HepG2 (cell line): ENCODE results near the gene EID3. TPM values are rescaled to one million over a fixed set of nuclear protein-coding genes. Genes with fewer than 3 reads are reported as not detected.

Experiments used
- ATAC-seq: fragments of 200-7000 bp; cut with Tn5 transposase; 3 replicates; pipeline ENCODE4 v1.9.1; 2020; ENCODE audit warnings: mild to moderate bottlenecking, moderate library complexity
- BruUV-seq: library from RNA; stranded (reverse); fragments of 400-500 nt; replicated peaks from 2 replicates; lab custom pipeline; 2021; lab: Mats Ljungman, UMichigan
- CTCF ChIA-PET: fragments of 300-600 bp; formaldehyde crosslinking; extraction: SDS; loops from one replicate; lab custom pipeline; 2021; ENCODE audit warnings: low total read pairs, inconsistent platforms, low intra/inter-chr PET ratio; lab: Yijun Ruan, JAX
- POLR2A ChIA-PET: fragments of 350-600 bp; sonication (Branson Sonifier 250); formaldehyde crosslinking; loops from one replicate; lab custom pipeline; 2020; ENCODE audit warnings: antibody characterized with exemption, inconsistent platforms; lab: Yijun Ruan, JAX
- DNase-seq: peaks from one replicate; pipeline ENCODE4 v3.0.0-alpha.2; 2015; ENCODE audit warnings: low spot score
- FAIRE-seq: peaks from 3 replicates; lab custom pipeline; 2011; peaks lifted over from hg19 to GRCh38; lab: Jason Lieb, UNC
- H2AFZ ChIP-seq: one replicate; pipeline ENCODE4 v1.6.1; 2011; ENCODE audit warnings: low read length, inconsistent platforms
- H3K27ac ChIP-seq: fragments of 300-600 bp; 3 replicates; pipeline ENCODE4 v1.8.0; 2011; ENCODE audit warnings: mixed run types, mild to moderate bottlenecking, mixed read lengths, low read length, inconsistent platforms; ENCODE audit not compliant: insufficient read depth; ENCODE audit errors: extremely low read length
- H3K27me3 ChIP-seq, 2 experiments: fragments of 200-600 bp in 1 of 2; 2 replicates in 1 of 2; 3 replicates in 1 of 2; pipeline versions ENCODE4 v1.6.0 to v1.8.0; 2011; ENCODE audit warnings: low read length in 2 of 2, mild to moderate bottlenecking in 2 of 2, moderate library complexity in 2 of 2, inconsistent platforms in 1 of 2; ENCODE audit not compliant: insufficient read depth in 2 of 2, control insufficient read depth in 1 of 2
- H3K36me3 ChIP-seq, 2 experiments: fragments of 200-600 bp in 1 of 2; replicated peaks in 1 of 2; 2 replicates in 1 of 2; 3 replicates in 1 of 2; pipeline versions ENCODE4 v1.5.1 to v1.8.0; 2011; ENCODE audit warnings: low read length in 2 of 2, inconsistent platforms in 1 of 2; ENCODE audit not compliant: insufficient read depth in 2 of 2, control insufficient read depth in 1 of 2
- H3K4me1 ChIP-seq: 2 replicates; pipeline ENCODE4 v1.5.1; 2012; ENCODE audit warnings: low read length, inconsistent platforms; ENCODE audit not compliant: insufficient read depth
- H3K4me2 ChIP-seq: 2 replicates; pipeline ENCODE4 v1.6.0; 2011; ENCODE audit warnings: low read depth, low read length, inconsistent platforms
- H3K4me3 ChIP-seq, 3 experiments: fragments of 200-600 bp in 1 of 3; sonication (generic), shearing (Covaris generic) in 1 of 3; replicated peaks in 1 of 3; 2 replicates each; pipeline ENCODE4 v1.5.1; 2011 to 2016; ENCODE audit warnings: low read length in 3 of 3, inconsistent platforms in 2 of 3, low read depth in 2 of 3, mild to moderate bottlenecking in 2 of 3, control low read depth in 1 of 3, mixed read lengths in 1 of 3; ENCODE audit not compliant: insufficient read depth in 1 of 3
- H3K79me2 ChIP-seq: one replicate; pipeline ENCODE4 v1.6.1; 2011; ENCODE audit warnings: low read length, inconsistent platforms; ENCODE audit not compliant: insufficient read depth
- H3K9ac ChIP-seq: 2 replicates; pipeline ENCODE4 v1.6.0; 2011; ENCODE audit warnings: mild to moderate bottlenecking, low read depth, low read length, inconsistent platforms; ENCODE audit not compliant: insufficient read depth
- H3K9me3 ChIP-seq: 2 replicates; pipeline ENCODE4 v1.5.1; 2012; ENCODE audit warnings: mild to moderate bottlenecking, low read length
- H4K20me1 ChIP-seq: 2 replicates; pipeline ENCODE4 v1.6.0; 2011; ENCODE audit warnings: inconsistent platforms, mild to moderate bottlenecking, low read length, moderate library complexity; ENCODE audit not compliant: insufficient read depth
- CREM ChIP-seq, 2 experiments: sonication (generic) in 1 of 2; formaldehyde crosslinking in 1 of 2; IDR thresholded peaks; 2 replicates each; pipeline versions ENCODE4 v1.4.0 to v1.6.1; 2016 to 2020; ENCODE audit warnings: antibody characterized with exemption in 1 of 2, mild to moderate bottlenecking in 1 of 2, missing genetic modification reagents in 1 of 2
- FOXA1 ChIP-seq, 2 experiments: fragments of 450-650 bp in 1 of 2; sonication (generic) in 1 of 2; formaldehyde crosslinking in 1 of 2; IDR thresholded peaks; 2 replicates each; pipeline versions ENCODE4 v1.4.0 to v1.6.1; 2016 to 2020; ENCODE audit warnings: missing genetic modification reagents in 1 of 2
- FOXA3 ChIP-seq: IDR thresholded peaks from 2 replicates; pipeline ENCODE4 v1.6.1; 2016; ENCODE audit warnings: missing genetic modification reagents, missing compliant biosample characterization
- GABPA ChIP-seq, 2 experiments: IDR thresholded peaks; 2 replicates each; pipeline ENCODE4 v1.6.1; 2011 to 2016; ENCODE audit warnings: low read depth in 2 of 2, low read length in 1 of 2, missing biosample characterization in 1 of 2, missing genetic modification characterization in 1 of 2
- GATAD2A ChIP-seq: IDR thresholded peaks from 2 replicates; pipeline ENCODE4 v1.6.1; 2016
- REL ChIP-seq: sonication (generic); formaldehyde crosslinking; conservative IDR thresholded peaks from 2 replicates; pipeline ENCODE4 v1.8.0; 2022; ENCODE audit warnings: mild to moderate bottlenecking, missing genetic modification reagents, moderate library complexity
- SRF ChIP-seq: IDR thresholded peaks from 2 replicates; pipeline ENCODE4 v1.6.1; 2011; ENCODE audit warnings: mild to moderate bottlenecking, low read depth, low read length, moderate library complexity
- STAG1 ChIP-seq: sonication (generic); formaldehyde crosslinking; IDR thresholded peaks from 2 replicates; pipeline ENCODE4 v1.4.0; 2020; ENCODE audit warnings: missing genetic modification reagents
- TFDP2 ChIP-seq: sonication (generic); formaldehyde crosslinking; IDR thresholded peaks from 2 replicates; pipeline ENCODE4 v1.4.0; 2020; ENCODE audit warnings: missing genetic modification reagents
- ZBTB20 ChIP-seq: sonication (generic); formaldehyde crosslinking; IDR thresholded peaks from 2 replicates; pipeline ENCODE4 v1.8.1; 2023; ENCODE audit warnings: missing genetic modification reagents, low read depth, mild to moderate bottlenecking, borderline replicate concordance
- ZNF205 ChIP-seq: IDR thresholded peaks from 2 replicates; pipeline ENCODE4 v1.6.1; 2018; ENCODE audit warnings: missing biosample characterization, missing genetic modification reagents
- ZNF260 ChIP-seq: sonication (generic); formaldehyde crosslinking; IDR thresholded peaks from 2 replicates; pipeline ENCODE4 v1.4.0; 2020; ENCODE audit warnings: missing genetic modification reagents, low read depth, mild to moderate bottlenecking, borderline replicate concordance
- ZNF674 ChIP-seq: sonication (generic); formaldehyde crosslinking; IDR thresholded peaks from 2 replicates; pipeline ENCODE4 v1.5.0; 2020; ENCODE audit warnings: low read depth, mild to moderate bottlenecking, missing genetic modification reagents
- ZSCAN30 ChIP-seq: sonication (generic); formaldehyde crosslinking; IDR thresholded peaks from 2 replicates; pipeline ENCODE4 v1.5.0; 2020; ENCODE audit warnings: mild to moderate bottlenecking, missing genetic modification reagents
- WGBS: methylation state at CpG from one replicate; pipeline ENCODE4 v1.1.6; 2017; ENCODE audit warnings: low lambda C conversion rate; 5-methylcytosine and 5-hydroxymethylcytosine counted together
- in situ Hi-C: cut with HindIII; loops from 2 replicates; pipeline ENCODE4 v1.10.0; 2017; ENCODE audit warnings: low pct_unique_long_range_greater_than_20kb; ENCODE audit not compliant: extremely low pct_ligation_motif_present
- intact Hi-C: fragments of 100-400 bp; cut with micrococcal nuclease; formaldehyde crosslinking; loops from one replicate; pipeline ENCODE4 v1.10.0; 2022; ENCODE audit not compliant: unreplicated experiment
- polyA plus RNA-seq, 8 experiments: library from polyadenylated mRNA; depleted of rRNA in 3 of 8; stranded (reverse) in 7 of 8; unstranded in 1 of 8; fragments of >200 nt; fragmentation: Illumina TruSeq in 4 of 8; extraction: Trizol in 4 of 8; gene quantifications; 2 replicates each; pipeline versions ENCODE4 v1.2.1 to v1.2.3, GENCODE V29; 2011 to 2016; ENCODE audit warnings: low read depth in 4 of 8, missing spikeins in 1 of 8, mixed read lengths in 1 of 8; ENCODE audit not compliant: insufficient read depth in 1 of 8
- total RNA-seq, 5 experiments: library from RNA; depleted of rRNA; stranded (reverse); fragments of >200 nt; fragmentation: Illumina TruSeq; extraction: Trizol; gene quantifications; 2 replicates each; pipeline ENCODE4 v1.2.3, GENCODE V29; 2016; ENCODE audit warnings: low read depth in 1 of 5
- TF ChIP-seq, protein P1 (sequence below): sonication (generic); formaldehyde crosslinking; IDR thresholded peaks from 2 replicates; pipeline ENCODE4 v1.5.0; 2020; ENCODE audit warnings: missing genetic modification reagents
- TF ChIP-seq, protein P2 (sequence below): sonication (generic); formaldehyde crosslinking; IDR thresholded peaks from 2 replicates; pipeline ENCODE4 v1.4.0; 2020; ENCODE audit warnings: missing genetic modification reagents
- TF ChIP-seq, protein P3 (sequence below): sonication (generic); formaldehyde crosslinking; IDR thresholded peaks from 2 replicates; pipeline ENCODE4 v1.4.0; 2020; ENCODE audit warnings: missing genetic modification reagents, low read depth, mild to moderate bottlenecking, borderline replicate concordance

Gene EID3
- total and polyA plus RNA-seq, 2 of the 13 experiments (the other 11 are each of a cell fraction or from before 2014, with no cell fraction given), result 0.38 to 4.5 TPM

DNA sequence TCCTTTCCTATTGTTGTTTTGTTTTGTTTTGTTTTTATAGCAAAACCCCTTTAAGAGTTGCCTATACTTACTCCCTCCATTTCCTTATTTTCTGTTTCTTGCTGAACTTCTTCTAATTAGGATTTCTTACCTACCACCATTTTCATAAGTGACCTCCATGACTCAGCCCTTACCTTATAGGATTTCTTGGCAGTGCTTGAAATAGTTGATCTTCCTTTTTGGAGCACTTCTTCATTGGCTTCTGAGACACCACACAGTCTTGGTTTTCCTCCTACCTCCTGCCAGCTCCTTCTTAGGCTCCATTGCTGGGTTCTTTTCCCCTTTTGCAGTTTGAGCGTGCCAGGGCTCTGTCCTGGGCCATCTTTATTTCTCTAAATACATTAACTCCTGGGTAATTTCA is 23.4 kb upstream of the EID3 start:
- no peaks in the 10 kb centered on the region for H3K9me3 ChIP-seq
- no peaks in the 10 kb centered on the region for H4K20me1 ChIP-seq
- no peak overlapping the region for H3K4me3 ChIP-seq
- peaks cover 28% of the 10 kb centered on the region for H3K4me1 ChIP-seq
- POLR2A ChIA-PET, result interaction anchor here (1.3 kb wide), 1 partner anchor 8 kb away, joined by 6 read pairs; no protein-coding TSS in a partner anchor
- no peak for ATAC-seq
- no peak overlapping the region for H3K9ac ChIP-seq
- intact Hi-C loops (no loop called here), in situ Hi-C loops (loop anchor here (10.0 kb wide), 1 partner anchor 65 kb away; the partner anchor contains the start of gene TXNRD1)
- CTCF ChIA-PET, result no interaction called here
- no TSS peak for BruUV-seq
- no peak overlapping the region for H3K4me2 ChIP-seq
- WGBS, result 90% methylated on average over 1 of the region's 1 CpG
- H2AFZ ChIP-seq, result no peak overlapping the region
- H3K36me3 ChIP-seq, result no peaks in the 10 kb centered on the region
- no peaks in the 10 kb centered on the region for H3K27me3 ChIP-seq
- H3K79me2 ChIP-seq, result no peaks in the 10 kb centered on the region
- FAIRE-seq, result no peak
- no peak overlapping the region for H3K27ac ChIP-seq
- DNase-seq, result no peak
- TF ChIP-seq, protein P1, sequence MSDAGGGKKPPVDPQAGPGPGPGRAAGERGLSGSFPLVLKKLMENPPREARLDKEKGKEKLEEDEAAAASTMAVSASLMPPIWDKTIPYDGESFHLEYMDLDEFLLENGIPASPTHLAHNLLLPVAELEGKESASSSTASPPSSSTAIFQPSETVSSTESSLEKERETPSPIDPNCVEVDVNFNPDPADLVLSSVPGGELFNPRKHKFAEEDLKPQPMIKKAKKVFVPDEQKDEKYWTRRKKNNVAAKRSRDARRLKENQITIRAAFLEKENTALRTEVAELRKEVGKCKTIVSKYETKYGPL, result no peak
- TF ChIP-seq FOXA1 (IDR thresholded peaks at IDR 0.05) (no peak), FOXA1 (CRISPR knock-in tag; IDR thresholded peaks at IDR 0.05) (no peak), ZNF205 (CRISPR knock-in tag) (no peak), STAG1 (CRISPR knock-in tag) (no peak), REL (CRISPR knock-in tag) (no peak), ZNF674 (CRISPR knock-in tag) (no peak), CREM (IDR thresholded peaks at IDR 0.05) (no peak), CREM (CRISPR knock-in tag; IDR thresholded peaks at IDR 0.05) (no peak), GABPA (IDR thresholded peaks at IDR 0.05; ENCODE audit: low read depth, low read length) (no peak), GABPA (CRISPR knock-in tag; IDR thresholded peaks at IDR 0.05; ENCODE audit: low read depth) (no peak), FOXA3 (CRISPR knock-in tag) (no peak), SRF (no peak), ZNF260 (CRISPR knock-in tag) (no peak), TFDP2 (CRISPR knock-in tag) (no peak), GATAD2A (CRISPR knock-in tag) (no peak), ZSCAN30 (CRISPR knock-in tag) (no peak), ZBTB20 (CRISPR knock-in tag) (no peak)
- TF ChIP-seq, protein P2, sequence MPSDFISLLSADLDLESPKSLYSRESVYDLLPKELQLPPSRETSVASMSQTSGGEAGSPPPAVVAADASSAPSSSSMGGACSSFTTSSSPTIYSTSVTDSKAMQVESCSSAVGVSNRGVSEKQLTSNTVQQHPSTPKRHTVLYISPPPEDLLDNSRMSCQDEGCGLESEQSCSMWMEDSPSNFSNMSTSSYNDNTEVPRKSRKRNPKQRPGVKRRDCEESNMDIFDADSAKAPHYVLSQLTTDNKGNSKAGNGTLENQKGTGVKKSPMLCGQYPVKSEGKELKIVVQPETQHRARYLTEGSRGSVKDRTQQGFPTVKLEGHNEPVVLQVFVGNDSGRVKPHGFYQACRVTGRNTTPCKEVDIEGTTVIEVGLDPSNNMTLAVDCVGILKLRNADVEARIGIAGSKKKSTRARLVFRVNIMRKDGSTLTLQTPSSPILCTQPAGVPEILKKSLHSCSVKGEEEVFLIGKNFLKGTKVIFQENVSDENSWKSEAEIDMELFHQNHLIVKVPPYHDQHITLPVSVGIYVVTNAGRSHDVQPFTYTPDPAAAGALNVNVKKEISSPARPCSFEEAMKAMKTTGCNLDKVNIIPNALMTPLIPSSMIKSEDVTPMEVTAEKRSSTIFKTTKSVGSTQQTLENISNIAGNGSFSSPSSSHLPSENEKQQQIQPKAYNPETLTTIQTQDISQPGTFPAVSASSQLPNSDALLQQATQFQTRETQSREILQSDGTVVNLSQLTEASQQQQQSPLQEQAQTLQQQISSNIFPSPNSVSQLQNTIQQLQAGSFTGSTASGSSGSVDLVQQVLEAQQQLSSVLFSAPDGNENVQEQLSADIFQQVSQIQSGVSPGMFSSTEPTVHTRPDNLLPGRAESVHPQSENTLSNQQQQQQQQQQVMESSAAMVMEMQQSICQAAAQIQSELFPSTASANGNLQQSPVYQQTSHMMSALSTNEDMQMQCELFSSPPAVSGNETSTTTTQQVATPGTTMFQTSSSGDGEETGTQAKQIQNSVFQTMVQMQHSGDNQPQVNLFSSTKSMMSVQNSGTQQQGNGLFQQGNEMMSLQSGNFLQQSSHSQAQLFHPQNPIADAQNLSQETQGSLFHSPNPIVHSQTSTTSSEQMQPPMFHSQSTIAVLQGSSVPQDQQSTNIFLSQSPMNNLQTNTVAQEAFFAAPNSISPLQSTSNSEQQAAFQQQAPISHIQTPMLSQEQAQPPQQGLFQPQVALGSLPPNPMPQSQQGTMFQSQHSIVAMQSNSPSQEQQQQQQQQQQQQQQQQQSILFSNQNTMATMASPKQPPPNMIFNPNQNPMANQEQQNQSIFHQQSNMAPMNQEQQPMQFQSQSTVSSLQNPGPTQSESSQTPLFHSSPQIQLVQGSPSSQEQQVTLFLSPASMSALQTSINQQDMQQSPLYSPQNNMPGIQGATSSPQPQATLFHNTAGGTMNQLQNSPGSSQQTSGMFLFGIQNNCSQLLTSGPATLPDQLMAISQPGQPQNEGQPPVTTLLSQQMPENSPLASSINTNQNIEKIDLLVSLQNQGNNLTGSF, result no peak
- TF ChIP-seq, protein P3, sequence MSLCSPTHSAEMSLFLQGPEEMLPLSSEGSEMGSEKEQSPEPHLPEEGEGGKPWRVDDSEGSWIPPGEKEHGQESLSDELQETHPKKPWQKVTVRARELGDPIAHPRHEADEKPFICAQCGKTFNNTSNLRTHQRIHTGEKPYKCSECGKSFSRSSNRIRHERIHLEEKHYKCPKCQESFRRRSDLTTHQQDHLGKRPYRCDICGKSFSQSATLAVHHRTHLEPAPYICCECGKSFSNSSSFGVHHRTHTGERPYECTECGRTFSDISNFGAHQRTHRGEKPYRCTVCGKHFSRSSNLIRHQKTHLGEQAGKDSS (CRISPR knock-in tag), result no peak
